Kidney capillary endothelial cell (primary cell): ENCODE results near the gene PYGO2.
"Not testable (repeated sequence)": the region's sequence is repeated elsewhere in the genome, so short reads cannot be mapped to it uniquely, and the experiment has no call there.

Source experiments
- DNase-seq: peaks from one replicate; pipeline ENCODE4 v3.0.0-alpha.2; 2018; ENCODE audit warnings: low spot score

PYGO2 gene

DNA sequence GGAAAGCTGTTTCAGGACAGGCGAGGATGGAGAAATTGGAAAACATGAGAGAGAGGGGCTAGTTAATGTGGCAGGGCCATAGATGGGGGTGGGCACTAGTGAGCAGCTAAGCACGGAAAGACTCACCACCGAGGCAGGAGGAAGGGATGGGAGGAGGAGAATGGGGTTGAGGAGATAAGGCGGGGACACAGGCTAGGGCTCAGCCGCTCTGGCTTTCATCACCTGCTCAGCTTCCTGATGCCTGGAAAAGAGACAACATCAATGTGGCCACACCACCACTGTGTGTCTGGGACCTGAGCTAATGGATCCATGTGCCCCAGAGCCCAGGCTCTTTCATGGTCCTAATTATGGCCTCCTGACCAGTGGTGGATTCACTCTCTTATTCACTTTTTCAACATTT is 52.6 kb downstream of the PYGO2 start:
- DNase-seq, result no peak

DNA sequence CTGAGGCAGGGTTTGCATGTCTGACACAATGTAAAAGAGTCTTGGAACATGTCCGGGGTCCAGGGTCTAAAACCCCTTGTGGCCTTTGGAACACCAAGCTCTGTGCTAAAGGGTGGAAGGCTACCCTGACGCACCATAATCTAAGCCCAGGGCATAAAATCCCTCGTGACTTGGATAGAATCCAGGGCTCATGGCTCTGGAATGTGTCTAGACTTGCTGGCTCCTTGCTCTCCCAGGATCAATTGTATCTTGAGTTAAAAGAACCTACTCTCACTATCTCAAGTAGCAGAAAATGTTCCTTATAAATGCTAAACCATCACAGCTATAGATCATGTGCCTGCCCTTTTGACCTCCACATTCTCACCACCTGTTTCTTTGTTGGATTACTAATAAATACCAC is 53.5 kb downstream of the PYGO2 start:
- not testable (repeated sequence) for DNase-seq
